VCaP (cell line): Measurements from ENCODE around the gene PLCL2.

Source experiments
- H3K27ac ChIP-seq: fragments of 450-650 bp; 2 replicates; pipeline ENCODE4 v1.5.1; 2017
- TF ChIP-seq, protein P1 (sequence below): fragments of 450-650 bp; conservative IDR thresholded peaks from 2 replicates; pipeline ENCODE4 v1.5.1; 2017; ENCODE audit warnings: mild to moderate bottlenecking, moderate library complexity

PLCL2 gene

DNA sequence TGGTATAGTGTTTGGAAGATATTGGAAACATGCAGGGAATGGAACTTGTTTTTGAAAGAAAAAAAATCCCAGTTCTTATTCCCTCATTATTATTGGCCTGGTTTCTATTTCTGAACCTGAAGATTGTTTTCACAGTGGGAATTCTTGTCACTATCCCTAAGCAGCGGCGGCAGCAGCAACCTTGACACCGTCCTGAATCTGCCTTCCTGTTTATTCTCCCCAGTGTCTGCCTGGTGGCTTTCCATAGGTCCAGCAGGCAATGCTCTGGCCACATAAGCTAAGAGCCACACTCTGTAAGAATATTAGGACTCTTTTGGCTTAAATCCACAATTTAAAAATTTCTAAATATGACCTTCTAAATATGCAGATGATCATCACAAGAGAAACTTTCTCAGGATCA is 178.0 kb downstream of the PLCL2 start:
- TF ChIP-seq, protein P1, sequence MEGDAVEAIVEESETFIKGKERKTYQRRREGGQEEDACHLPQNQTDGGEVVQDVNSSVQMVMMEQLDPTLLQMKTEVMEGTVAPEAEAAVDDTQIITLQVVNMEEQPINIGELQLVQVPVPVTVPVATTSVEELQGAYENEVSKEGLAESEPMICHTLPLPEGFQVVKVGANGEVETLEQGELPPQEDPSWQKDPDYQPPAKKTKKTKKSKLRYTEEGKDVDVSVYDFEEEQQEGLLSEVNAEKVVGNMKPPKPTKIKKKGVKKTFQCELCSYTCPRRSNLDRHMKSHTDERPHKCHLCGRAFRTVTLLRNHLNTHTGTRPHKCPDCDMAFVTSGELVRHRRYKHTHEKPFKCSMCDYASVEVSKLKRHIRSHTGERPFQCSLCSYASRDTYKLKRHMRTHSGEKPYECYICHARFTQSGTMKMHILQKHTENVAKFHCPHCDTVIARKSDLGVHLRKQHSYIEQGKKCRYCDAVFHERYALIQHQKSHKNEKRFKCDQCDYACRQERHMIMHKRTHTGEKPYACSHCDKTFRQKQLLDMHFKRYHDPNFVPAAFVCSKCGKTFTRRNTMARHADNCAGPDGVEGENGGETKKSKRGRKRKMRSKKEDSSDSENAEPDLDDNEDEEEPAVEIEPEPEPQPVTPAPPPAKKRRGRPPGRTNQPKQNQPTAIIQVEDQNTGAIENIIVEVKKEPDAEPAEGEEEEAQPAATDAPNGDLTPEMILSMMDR: no peak
- no peak overlapping the region for H3K27ac ChIP-seq

DNA sequence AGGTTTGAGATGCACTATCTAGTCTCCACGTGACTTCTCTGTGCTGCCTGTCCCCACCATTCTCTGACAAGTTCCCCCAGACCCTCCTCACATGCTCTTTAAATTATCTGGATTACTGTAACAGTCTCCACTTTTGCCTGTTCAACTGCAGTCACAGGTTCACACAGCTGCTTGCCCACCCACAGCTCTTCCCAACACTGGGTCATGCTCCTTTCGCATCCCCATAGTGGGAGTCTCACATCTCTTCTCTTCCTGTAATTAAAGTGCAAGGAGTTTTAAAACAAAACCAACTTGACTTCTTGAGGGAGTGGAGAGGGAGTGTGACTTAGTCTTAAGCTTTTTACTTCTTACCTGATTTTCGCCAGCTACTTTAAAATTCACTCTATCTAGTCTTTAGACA is 178.8 kb downstream of the PLCL2 start:
- no peak overlapping the region for H3K27ac ChIP-seq
- TF ChIP-seq, protein P1: no peak

DNA sequence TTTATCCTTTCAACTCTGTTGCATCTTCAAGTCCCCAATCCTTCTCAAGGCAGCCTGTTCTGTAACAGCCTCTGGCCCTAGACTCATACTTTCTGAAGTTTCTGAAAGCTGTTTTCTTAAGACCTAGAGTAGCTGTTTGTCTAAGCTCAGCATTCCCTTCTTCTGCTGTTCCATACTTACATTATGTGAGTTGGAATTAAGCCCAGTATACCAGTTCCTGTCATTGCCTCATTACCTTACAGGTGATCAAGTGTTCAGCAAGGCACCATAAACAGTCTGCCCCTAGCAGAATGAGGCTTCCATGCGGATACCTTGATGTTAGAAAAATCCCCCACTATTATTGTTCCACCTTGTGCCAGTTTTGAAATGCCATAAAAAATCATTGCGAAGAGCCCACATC is 180.6 kb downstream of the PLCL2 start:
- TF ChIP-seq, protein P1: no peak
- peak overlapping the region; percentile 65 for H3K27ac ChIP-seq

DNA sequence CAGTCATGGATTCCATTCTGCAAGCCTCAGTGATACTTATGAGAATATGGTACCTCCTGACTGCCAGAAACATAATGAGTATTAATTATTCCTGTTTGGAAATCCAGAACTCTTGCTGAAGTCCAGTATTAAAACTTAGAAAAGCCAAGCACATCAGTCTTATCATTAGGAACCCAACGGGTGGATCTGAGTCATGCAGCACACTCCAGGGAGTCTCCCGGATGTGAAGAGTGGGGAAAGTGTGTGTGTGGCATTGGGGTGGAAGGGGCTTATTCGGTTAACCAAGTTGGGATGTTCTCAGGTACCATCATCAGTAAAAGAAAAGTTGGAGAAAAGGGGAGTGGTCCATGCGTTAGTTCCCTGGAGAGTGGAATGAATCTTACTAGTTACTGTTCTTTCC is 181.1 kb downstream of the PLCL2 start:
- TF ChIP-seq, protein P1: no peak
- peak overlapping the region; percentile 65 for H3K27ac ChIP-seq

DNA sequence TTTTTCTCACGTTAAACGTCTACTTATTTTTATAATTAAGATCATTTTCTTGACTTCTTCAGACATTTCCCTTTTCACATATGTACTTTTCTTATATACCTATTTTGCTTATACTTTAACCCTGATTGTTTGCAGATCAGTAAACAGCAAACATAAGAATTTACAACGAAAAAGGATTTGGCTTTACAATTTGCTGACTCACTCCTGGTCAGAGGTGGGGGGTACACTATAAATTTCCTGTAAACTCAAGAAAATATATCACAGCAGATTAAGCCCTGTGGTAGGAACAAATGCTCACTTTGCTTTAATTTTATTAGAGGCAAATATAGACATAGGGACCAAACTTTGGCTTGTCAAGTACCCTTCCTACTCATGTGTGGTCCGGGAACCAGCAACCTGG is 185.0 kb downstream of the PLCL2 start:
- H3K27ac ChIP-seq: peak overlapping the region; percentile 60
- TF ChIP-seq, protein P1: no peak

DNA sequence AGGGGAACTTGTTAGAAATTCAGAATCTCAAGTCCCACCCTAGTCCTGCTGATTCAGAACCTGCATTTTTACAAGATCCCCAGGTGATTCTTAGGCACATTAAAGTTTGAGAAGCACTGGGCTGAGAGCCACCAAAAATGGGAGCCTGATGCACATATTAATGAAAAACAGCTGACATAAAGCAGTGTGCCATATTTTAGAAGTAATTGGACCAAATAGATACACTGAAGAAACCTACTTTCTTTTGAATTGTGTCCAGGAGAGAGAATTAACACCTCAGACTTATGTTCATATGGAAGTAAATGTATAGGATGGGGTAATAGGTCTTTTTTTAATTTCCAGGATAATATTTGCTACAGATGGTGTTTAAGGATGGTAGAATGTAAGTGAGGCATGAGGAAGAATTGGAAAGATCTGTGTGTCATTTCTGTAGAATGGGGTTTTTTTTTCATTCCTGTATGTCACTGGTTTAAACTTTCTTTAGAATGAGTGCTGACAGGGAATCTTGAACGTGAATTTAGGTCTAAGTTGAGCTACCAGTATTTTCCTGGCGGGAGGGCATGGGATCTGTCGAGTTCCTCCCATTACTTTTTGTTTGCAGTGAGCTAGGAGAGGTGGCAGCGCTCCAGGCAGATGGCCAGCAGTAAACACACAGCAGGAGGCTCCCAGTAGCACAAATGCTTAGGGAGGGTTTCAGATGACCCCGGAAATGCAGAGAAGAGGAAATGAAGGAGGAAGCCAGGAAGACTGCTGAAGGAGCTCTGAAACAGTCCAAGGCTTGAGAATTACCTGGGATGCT is 185.6 kb downstream of the PLCL2 start:
- peak overlapping the region; percentile 60 for H3K27ac ChIP-seq
- TF ChIP-seq, protein P1: no peak

DNA sequence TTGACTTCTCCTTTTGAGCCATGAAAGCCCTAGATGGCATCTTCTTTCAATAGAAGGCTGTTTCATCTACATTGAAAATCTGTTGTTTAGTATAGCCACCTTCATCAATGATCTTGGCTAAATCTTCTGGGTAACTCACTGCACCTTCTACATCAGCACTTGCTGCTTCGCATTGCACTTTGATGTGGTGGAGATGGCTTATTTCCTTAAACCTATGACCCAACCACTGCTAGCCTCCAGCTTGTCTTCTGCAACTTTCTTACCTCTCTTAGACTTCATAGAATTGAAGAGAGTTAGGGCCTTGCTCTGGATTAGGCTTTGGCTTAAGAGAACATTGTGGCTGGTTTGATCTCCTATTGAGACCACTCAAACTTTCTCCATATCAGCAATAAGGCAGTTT is 189.8 kb downstream of the PLCL2 start:
- TF ChIP-seq, protein P1: no peak
- H3K27ac ChIP-seq: no peak overlapping the region
